Liver (tissue), 9 donors: Measurements from ENCODE around the gene PFAS. TPM values are rescaled to one million over a fixed set of nuclear protein-coding genes. Genes with fewer than 3 reads are reported as not detected.

Source experiments
- DNase-seq: peaks from one replicate; pipeline ENCODE4 v3.0.0-alpha.2; 2017; ENCODE audit warnings: low spot score
- H3K27ac ChIP-seq, 2 donors: one replicate each; pipeline ENCODE4 v1.7.0; 2013; ENCODE audit warnings: inconsistent platforms in 2 of 2, low read length in 2 of 2, control low read depth in 1 of 2, low read depth in 1 of 2, mild to moderate bottlenecking in 1 of 2
- H3K27me3 ChIP-seq, 4 donors: one replicate each; pipeline versions ENCODE4 v1.6.1 to v1.7.0; 2013; ENCODE audit warnings: low read length in 3 of 4, inconsistent platforms in 1 of 4, mild to moderate bottlenecking in 1 of 4, moderate library complexity in 1 of 4; ENCODE audit not compliant: control insufficient read depth in 4 of 4, insufficient read depth in 4 of 4
- H3K36me3 ChIP-seq, 4 donors: one replicate each; pipeline versions ENCODE4 v1.6.1 to v1.7.0; 2013; ENCODE audit warnings: low read length in 3 of 4, mild to moderate bottlenecking in 3 of 4, low read depth in 1 of 4, moderate library complexity in 1 of 4; ENCODE audit not compliant: control insufficient read depth in 4 of 4, insufficient read depth in 3 of 4
- H3K4me1 ChIP-seq, 4 donors: one replicate each; pipeline versions ENCODE4 v1.6.1 to v1.7.0; 2013; ENCODE audit warnings: low read length in 3 of 4, mild to moderate bottlenecking in 3 of 4, moderate library complexity in 1 of 4; ENCODE audit not compliant: control insufficient read depth in 4 of 4, insufficient read depth in 4 of 4
- H3K4me3 ChIP-seq, 3 donors: one replicate each; pipeline versions ENCODE4 v1.6.1 to v1.7.0; 2013; ENCODE audit warnings: low read length in 3 of 3, control low read depth in 1 of 3, low read depth in 1 of 3, mild to moderate bottlenecking in 1 of 3
- H3K9ac ChIP-seq, 2 donors: one replicate each; pipeline ENCODE4 v1.7.0; 2013; ENCODE audit warnings: low read length in 2 of 2, mild to moderate bottlenecking in 2 of 2, moderate library complexity in 2 of 2, control low read depth in 1 of 2, low read depth in 1 of 2
- H3K9me3 ChIP-seq, 4 donors: one replicate each; pipeline versions ENCODE4 v1.6.1 to v1.7.0; 2013; ENCODE audit warnings: low read length in 3 of 4; ENCODE audit not compliant: control insufficient read depth in 4 of 4
- CTCF ChIP-seq: fragments of 150-350 bp; IDR thresholded peaks from 2 replicates; pipeline ENCODE4 v1.5.1; 2017; ENCODE audit warnings: improper control_type of control experiment, low read depth, low read length; ENCODE audit not compliant: missing input control
- EGR1 ChIP-seq, 2 donors: IDR thresholded peaks; 2 replicates each; pipeline ENCODE4 v1.6.1; 2016 to 2018; ENCODE audit warnings: antibody characterized with exemption in 2 of 2, low read depth in 2 of 2
- FOXA1 ChIP-seq: IDR thresholded peaks from 2 replicates; pipeline ENCODE4 v1.6.1; 2016; ENCODE audit warnings: antibody characterized with exemption
- FOXA2 ChIP-seq: IDR thresholded peaks from 2 replicates; pipeline ENCODE4 v1.6.1; 2016; ENCODE audit warnings: antibody characterized with exemption
- GABPA ChIP-seq, 2 donors: IDR thresholded peaks in 1 of 2; conservative IDR thresholded peaks in 1 of 2; 2 replicates each; pipeline ENCODE4 v1.6.1; 2016; ENCODE audit warnings: antibody characterized with exemption in 2 of 2, mild to moderate bottlenecking in 1 of 2, moderate library complexity in 1 of 2
- HNF4A ChIP-seq, 2 donors: conservative IDR thresholded peaks; 2 replicates each; pipeline ENCODE4 v1.6.1; 2016; ENCODE audit warnings: antibody characterized with exemption in 2 of 2, mild to moderate bottlenecking in 2 of 2
- HNF4G ChIP-seq: IDR thresholded peaks from 2 replicates; pipeline ENCODE4 v1.6.1; 2016; ENCODE audit warnings: antibody characterized with exemption
- JUND ChIP-seq, 2 donors: IDR thresholded peaks; 2 replicates each; pipeline ENCODE4 v1.6.1; 2016; ENCODE audit warnings: antibody characterized with exemption in 2 of 2
- NR2F2 ChIP-seq: IDR thresholded peaks from 2 replicates; pipeline ENCODE4 v1.6.1; 2016; ENCODE audit warnings: antibody characterized with exemption
- RAD21 ChIP-seq, 2 donors: IDR thresholded peaks; 2 replicates each; pipeline ENCODE4 v1.6.1; 2016; ENCODE audit warnings: antibody characterized with exemption in 2 of 2, mild to moderate bottlenecking in 2 of 2
- REST ChIP-seq: IDR thresholded peaks from 2 replicates; pipeline ENCODE4 v1.6.1; 2016; ENCODE audit warnings: antibody characterized with exemption, mild to moderate bottlenecking
- RXRA ChIP-seq, 2 donors: IDR thresholded peaks; 2 replicates each; pipeline ENCODE4 v1.6.1; 2017 to 2018; ENCODE audit warnings: antibody characterized with exemption in 2 of 2, mild to moderate bottlenecking in 1 of 2
- SP1 ChIP-seq: IDR thresholded peaks from 2 replicates; pipeline ENCODE4 v1.6.1; 2018; ENCODE audit warnings: antibody characterized with exemption, mild to moderate bottlenecking
- TAF1 ChIP-seq: conservative IDR thresholded peaks from 2 replicates; pipeline ENCODE4 v1.6.1; 2016; ENCODE audit warnings: antibody characterized with exemption, mild to moderate bottlenecking
- YY1 ChIP-seq: IDR thresholded peaks from 2 replicates; pipeline ENCODE4 v1.6.1; 2016; ENCODE audit warnings: antibody characterized with exemption, mild to moderate bottlenecking
- WGBS: extraction: QIAGEN DNeasy Blood & Tissue Kit; methylation state at CpG from one replicate; pipeline ENCODE4 v1.1.7; 2013; 5-methylcytosine and 5-hydroxymethylcytosine counted together
- polyA plus RNA-seq, 2 donors: library from polyadenylated mRNA; stranded (reverse) in 1 of 2; unstranded in 1 of 2; fragments of 200-250 nt in 1 of 2; fragments of >200 nt in 1 of 2; fragmentation: Nextera tagmentation in 1 of 2; extraction: Ambion mirVana in 1 of 2; gene quantifications; one replicate each; pipeline versions ENCODE4 v1.2.1 to v1.2.3, GENCODE V29; 2013 to 2015
- total RNA-seq, 2 donors: library from RNA; depleted of rRNA; stranded (reverse); fragments of >200 nt; gene quantifications; one replicate each; pipeline ENCODE4 v1.2.3, GENCODE V29; 2014
- TF ChIP-seq, protein P1 (sequence below): IDR thresholded peaks from 2 replicates; pipeline ENCODE4 v1.6.1; 2016; ENCODE audit warnings: antibody characterized with exemption
- TF ChIP-seq, protein P2 (sequence below): IDR thresholded peaks from 2 replicates; pipeline ENCODE4 v1.6.1; 2016; ENCODE audit warnings: antibody characterized with exemption
- TF ChIP-seq, protein P3 (sequence below): IDR thresholded peaks from 2 replicates; pipeline ENCODE4 v1.6.1; 2016; ENCODE audit warnings: antibody characterized with exemption
- donor health status: healthy.
- donor health status: healthy.
- donor health status: healthy.
- donor health status: healthy.
- donor health status: healthy.

PFAS gene
- total and polyA plus RNA-seq, 4 donors, result 6.0 to 18.5 (median 10.8) TPM

DNA sequence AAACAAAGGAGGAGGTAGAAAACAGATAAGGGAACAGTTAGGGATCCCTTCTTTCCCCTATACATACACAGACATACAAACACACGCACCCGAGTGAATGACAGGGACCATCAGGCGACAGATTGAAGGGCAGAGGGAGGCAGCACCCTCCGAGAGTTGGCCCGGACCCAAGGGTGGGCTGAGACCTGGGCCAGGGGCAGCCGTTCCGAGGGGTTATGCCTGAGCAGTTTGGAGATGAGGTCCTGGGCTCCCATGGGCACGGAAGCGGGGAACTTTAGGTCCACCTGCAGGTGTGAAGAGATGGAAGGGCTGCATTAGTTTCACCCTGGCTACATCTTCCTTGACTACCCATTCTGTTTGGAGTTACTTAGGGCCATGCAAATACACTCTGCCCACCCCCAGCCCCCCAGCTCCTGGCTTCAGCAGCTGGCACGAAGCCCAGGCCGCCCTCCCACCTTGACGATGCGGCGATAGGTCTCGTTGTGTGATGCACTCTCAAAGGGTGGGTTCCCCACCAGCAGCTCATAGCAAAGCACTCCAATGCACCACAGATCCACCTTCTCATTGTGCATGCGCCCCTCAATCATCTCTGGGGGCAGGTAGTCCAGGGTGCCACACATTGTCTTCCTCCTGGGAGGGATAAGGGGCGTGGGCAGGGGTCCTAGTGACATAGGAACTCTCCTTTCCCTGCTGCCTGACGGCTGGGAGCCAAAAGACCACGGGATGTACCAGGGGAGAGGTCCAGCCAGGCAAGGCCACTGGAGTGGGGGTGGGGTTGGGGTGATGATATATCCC is 44.1 kb upstream of the PFAS start:
- 91% methylated on average over 19 of the region's 19 CpGs for WGBS
- no peak overlapping the region for H3K9ac ChIP-seq
- H3K4me1 ChIP-seq, result peaks cover under 1 to 2% (median 1%) of the 10 kb centered on the region in 4 donors
- no peaks in the 10 kb centered on the region for H3K36me3 ChIP-seq
- no peak overlapping the region for H3K4me3 ChIP-seq
- no peaks in the 10 kb centered on the region for H3K9me3 ChIP-seq
- no peaks in the 10 kb centered on the region for H3K27me3 ChIP-seq
- no peak overlapping the region for H3K27ac ChIP-seq
- no peak for DNase-seq
- TF ChIP-seq JUND (IDR thresholded peaks at IDR 0.05) (no peak), YY1 (no peak), TAF1 (no peak)

GRCh38 chr17:8206536-8206935 is 42.6 kb upstream of the PFAS start:
- Histone ChIP-seq H3K4me1 (peaks cover 5 to 12% (median 8%) of the 10 kb centered on the region in 4 donors), H3K27me3 (no peaks in the 10 kb centered on the region), H3K9me3 (no peaks in the 10 kb centered on the region), H3K9ac (no peak overlapping the region), H3K4me3 (no peak overlapping the region), H3K27ac (no peak overlapping the region), H3K36me3 (no peaks in the 10 kb centered on the region)
- 96% methylated on average over 12 of the region's 12 CpGs for WGBS
- no peak for DNase-seq
- TF ChIP-seq RAD21 (IDR thresholded peaks at IDR 0.05) (no peak), SP1 (no peak), GABPA (IDR thresholded peaks at IDR 0.05 in 1 of 2, conservative IDR thresholded peaks at IDR 0.05 in 1 of 2) (no peak), EGR1 (IDR thresholded peaks at IDR 0.05; ENCODE audit: low read depth in 2 of 2) (no peak), NR2F2 (no peak), YY1 (no peak), REST (no peak), RXRA (IDR thresholded peaks at IDR 0.05) (no peak), HNF4A (conservative IDR thresholded peaks at IDR 0.05) (no peak), TAF1 (no peak), FOXA1 (no peak), FOXA2 (no peak), CTCF (no peak), HNF4G (no peak), JUND (IDR thresholded peaks at IDR 0.05) (no peak)
- TF ChIP-seq, protein P1, sequence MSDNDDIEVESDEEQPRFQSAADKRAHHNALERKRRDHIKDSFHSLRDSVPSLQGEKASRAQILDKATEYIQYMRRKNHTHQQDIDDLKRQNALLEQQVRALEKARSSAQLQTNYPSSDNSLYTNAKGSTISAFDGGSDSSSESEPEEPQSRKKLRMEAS, result no peak
- TF ChIP-seq, protein P2, sequence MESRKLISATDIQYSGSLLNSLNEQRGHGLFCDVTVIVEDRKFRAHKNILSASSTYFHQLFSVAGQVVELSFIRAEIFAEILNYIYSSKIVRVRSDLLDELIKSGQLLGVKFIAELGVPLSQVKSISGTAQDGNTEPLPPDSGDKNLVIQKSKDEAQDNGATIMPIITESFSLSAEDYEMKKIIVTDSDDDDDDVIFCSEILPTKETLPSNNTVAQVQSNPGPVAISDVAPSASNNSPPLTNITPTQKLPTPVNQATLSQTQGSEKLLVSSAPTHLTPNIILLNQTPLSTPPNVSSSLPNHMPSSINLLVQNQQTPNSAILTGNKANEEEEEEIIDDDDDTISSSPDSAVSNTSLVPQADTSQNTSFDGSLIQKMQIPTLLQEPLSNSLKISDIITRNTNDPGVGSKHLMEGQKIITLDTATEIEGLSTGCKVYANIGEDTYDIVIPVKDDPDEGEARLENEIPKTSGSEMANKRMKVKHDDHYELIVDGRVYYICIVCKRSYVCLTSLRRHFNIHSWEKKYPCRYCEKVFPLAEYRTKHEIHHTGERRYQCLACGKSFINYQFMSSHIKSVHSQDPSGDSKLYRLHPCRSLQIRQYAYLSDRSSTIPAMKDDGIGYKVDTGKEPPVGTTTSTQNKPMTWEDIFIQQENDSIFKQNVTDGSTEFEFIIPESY, result no peak
- TF ChIP-seq, protein P3, sequence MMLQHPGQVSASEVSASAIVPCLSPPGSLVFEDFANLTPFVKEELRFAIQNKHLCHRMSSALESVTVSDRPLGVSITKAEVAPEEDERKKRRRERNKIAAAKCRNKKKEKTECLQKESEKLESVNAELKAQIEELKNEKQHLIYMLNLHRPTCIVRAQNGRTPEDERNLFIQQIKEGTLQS, result no peak
